ENCODE data around the gene MRPL34. TPM values are rescaled to one million over a fixed set of nuclear protein-coding genes. Genes with fewer than 3 reads are reported as not detected.
A peak's percentile ranks its signal among the peaks of the same experiment; 100 is the strongest.

Gene MRPL34
- total RNA-seq, 1 donor from 2014 or later = 64.8 TPM

DNA sequence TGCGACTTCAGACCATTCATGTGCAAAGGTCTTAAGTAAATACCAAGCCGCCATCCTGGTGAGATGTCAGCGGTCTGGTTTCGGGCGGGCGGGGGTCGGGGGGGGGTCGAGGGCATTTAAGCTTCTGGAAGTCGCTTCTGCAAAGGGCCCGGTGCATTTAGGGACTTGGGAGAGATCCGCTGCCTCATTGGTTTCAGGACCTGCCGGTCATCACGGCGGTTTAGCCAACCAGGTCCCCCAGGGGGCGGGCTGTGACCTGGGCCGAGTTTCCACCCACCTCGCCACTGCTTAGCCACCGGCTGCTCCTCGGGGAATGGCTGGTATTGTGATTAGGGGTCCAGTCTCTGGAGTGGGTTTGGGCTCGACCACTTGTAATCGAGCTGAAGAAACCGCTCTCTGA lies 16.2 kb upstream of the MRPL34 start:
- Histone ChIP-seq H4K20me1 (ENCODE audit: insufficient read depth, low read length) (no peaks in the 10 kb centered on the region), H3K4me3 (ENCODE audit: insufficient read depth, low read depth, low read length) (no peak overlapping the region), H3K27me3 (ENCODE audit: insufficient read depth, low read length) (no peaks in the 10 kb centered on the region), H3K9ac (ENCODE audit: low read length) (no peak overlapping the region), H3K4me1 (ENCODE audit: insufficient read depth, low read length) (peaks cover 5% of the 10 kb centered on the region), H2AFZ (ENCODE audit: low read depth, low read length) (peak overlapping the region; percentile 50), H3K79me2 (ENCODE audit: insufficient read depth, low read length) (no peaks in the 10 kb centered on the region), H3K9me3 (ENCODE audit: insufficient read depth, low read depth, low read length) (no peaks in the 10 kb centered on the region), H3K27ac (ENCODE audit: low read depth, low read length) (no peak overlapping the region), H3K36me3 (ENCODE audit: insufficient read depth, low read length) (no peaks in the 10 kb centered on the region), H3K4me2 (ENCODE audit: low read length) (peak overlapping the region; percentile 59)
- Mint-ChIP-seq H3K4me1 (ENCODE audit: low read depth, unreplicated experiment) (no peaks in the 10 kb centered on the region), H3K4me3 (ENCODE audit: unreplicated experiment) (no peak overlapping the region), H3K9me3 (ENCODE audit: unreplicated experiment) (no peaks in the 10 kb centered on the region), H3K27me3 (ENCODE audit: low read depth, unreplicated experiment) (no peaks in the 10 kb centered on the region), H3K27ac (ENCODE audit: unreplicated experiment) (no peak overlapping the region), H3K36me3 (ENCODE audit: low read depth, unreplicated experiment) (peaks cover 4% of the 10 kb centered on the region)
- DNase-seq (ENCODE audit: low read depth) (peak; percentile 85), FAIRE-seq (no peak)
- TF ChIP-seq, protein P1, sequence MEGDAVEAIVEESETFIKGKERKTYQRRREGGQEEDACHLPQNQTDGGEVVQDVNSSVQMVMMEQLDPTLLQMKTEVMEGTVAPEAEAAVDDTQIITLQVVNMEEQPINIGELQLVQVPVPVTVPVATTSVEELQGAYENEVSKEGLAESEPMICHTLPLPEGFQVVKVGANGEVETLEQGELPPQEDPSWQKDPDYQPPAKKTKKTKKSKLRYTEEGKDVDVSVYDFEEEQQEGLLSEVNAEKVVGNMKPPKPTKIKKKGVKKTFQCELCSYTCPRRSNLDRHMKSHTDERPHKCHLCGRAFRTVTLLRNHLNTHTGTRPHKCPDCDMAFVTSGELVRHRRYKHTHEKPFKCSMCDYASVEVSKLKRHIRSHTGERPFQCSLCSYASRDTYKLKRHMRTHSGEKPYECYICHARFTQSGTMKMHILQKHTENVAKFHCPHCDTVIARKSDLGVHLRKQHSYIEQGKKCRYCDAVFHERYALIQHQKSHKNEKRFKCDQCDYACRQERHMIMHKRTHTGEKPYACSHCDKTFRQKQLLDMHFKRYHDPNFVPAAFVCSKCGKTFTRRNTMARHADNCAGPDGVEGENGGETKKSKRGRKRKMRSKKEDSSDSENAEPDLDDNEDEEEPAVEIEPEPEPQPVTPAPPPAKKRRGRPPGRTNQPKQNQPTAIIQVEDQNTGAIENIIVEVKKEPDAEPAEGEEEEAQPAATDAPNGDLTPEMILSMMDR (IDR thresholded peaks at IDR 0.05; ENCODE audit: insufficient read depth, low read depth, low read length) = no peak
- no peak for TF ChIP-seq EZH2 (IDR thresholded peaks at IDR 0.05; ENCODE audit: insufficient read depth, low read length)

DNA sequence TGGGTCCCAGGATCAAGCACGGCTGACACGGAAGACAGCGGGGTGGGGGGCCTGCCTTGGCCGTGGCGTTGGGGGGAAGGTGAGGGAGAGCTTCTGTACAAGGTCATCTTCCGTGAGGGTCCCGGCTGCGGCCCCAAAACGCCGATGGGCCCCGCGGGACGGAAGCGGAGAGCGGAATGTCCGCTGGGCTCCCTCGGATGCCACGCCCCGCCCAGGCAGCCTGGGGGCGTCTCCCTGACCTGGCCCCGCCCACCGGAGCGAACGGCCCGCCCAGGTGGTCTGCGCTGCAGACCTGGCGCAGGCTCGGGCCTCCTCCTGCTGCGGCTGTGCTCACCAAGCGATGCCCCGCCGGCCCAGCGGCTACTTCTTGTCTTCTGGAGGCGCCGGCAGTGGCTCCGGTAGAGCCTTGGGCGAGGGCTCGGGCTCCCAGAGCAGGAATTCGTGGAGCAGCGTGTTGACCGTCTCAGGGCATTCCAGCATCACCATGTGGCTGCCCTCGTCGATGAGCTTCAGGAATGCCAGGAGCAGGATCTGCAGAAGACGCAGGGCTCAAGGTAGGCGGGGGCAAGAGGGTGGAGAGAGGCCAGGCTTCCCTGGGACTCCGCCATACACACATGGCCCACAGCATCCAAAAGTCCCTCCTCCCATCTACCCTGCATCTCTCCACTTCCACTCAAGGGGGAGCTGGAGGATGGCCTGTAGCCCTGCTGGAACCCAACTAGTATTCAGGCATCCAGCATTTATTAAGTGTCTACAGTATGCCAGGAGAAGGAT lies 13.2 kb upstream of the MRPL34 start:
- H2AFZ ChIP-seq (ENCODE audit: low read depth, low read length) = peak overlapping the region; percentile 99
- H4K20me1 ChIP-seq (ENCODE audit: insufficient read depth, low read length) = no peaks in the 10 kb centered on the region
- H3K4me3 Mint-ChIP-seq (ENCODE audit: unreplicated experiment) = peak overlapping the region; percentile 82
- H3K27me3 Mint-ChIP-seq (ENCODE audit: low read depth, unreplicated experiment) = no peaks in the 10 kb centered on the region
- no peak overlapping the region for H3K27ac ChIP-seq (ENCODE audit: low read depth, low read length)
- no peak for TF ChIP-seq EZH2 (IDR thresholded peaks at IDR 0.05; ENCODE audit: insufficient read depth, low read length)
- TF ChIP-seq, protein P1 (IDR thresholded peaks at IDR 0.05; ENCODE audit: insufficient read depth, low read depth, low read length) = peak; percentile 71
- peaks cover 7% of the 10 kb centered on the region for H3K36me3 Mint-ChIP-seq (ENCODE audit: low read depth, unreplicated experiment)
- peak overlapping the region; percentile 66 for H3K27ac Mint-ChIP-seq (ENCODE audit: unreplicated experiment)
- DNase-seq (ENCODE audit: low read depth) (peak; percentile 67), FAIRE-seq (no peak)
- no peaks in the 10 kb centered on the region for H3K79me2 ChIP-seq (ENCODE audit: insufficient read depth, low read length)
- peak overlapping the region; percentile 91 for H3K4me2 ChIP-seq (ENCODE audit: low read length)
- no peaks in the 10 kb centered on the region for H3K36me3 ChIP-seq (ENCODE audit: insufficient read depth, low read length)
- H3K4me3 ChIP-seq (ENCODE audit: insufficient read depth, low read depth, low read length) = peak overlapping the region; percentile 60
- H3K9me3 ChIP-seq (ENCODE audit: insufficient read depth, low read depth, low read length) = no peaks in the 10 kb centered on the region
- peaks cover 1% of the 10 kb centered on the region for H3K9me3 Mint-ChIP-seq (ENCODE audit: unreplicated experiment)
- peak overlapping the region; percentile 75 for H3K9ac ChIP-seq (ENCODE audit: low read length)
- no peaks in the 10 kb centered on the region for H3K27me3 ChIP-seq (ENCODE audit: insufficient read depth, low read length)
- H3K4me1 ChIP-seq (ENCODE audit: insufficient read depth, low read length) = peaks cover 5% of the 10 kb centered on the region
- H3K4me1 Mint-ChIP-seq (ENCODE audit: low read depth, unreplicated experiment) = peaks cover 2% of the 10 kb centered on the region

DNA sequence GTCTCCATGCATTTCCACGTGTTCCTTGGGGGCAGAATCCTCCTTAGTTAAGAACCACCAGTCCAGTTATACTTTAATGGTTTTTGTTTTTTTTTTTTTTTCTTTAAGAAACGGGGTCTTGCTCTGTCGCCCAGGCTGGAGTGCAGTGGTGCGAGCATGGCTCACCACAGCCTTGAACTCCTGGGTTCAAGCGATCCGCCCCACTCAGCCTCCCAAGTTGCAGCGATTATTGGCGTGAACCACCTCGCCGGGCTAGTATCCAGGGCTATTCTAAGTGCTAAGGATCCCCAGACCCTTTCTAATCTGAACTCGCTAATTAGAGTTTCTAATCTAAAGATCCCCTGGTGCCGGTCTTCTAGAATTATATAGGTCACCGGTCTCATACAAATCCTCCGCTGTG lies 12.1 kb upstream of the MRPL34 start:
- Mint-ChIP-seq H3K27ac (ENCODE audit: unreplicated experiment) (no peak overlapping the region), H3K36me3 (ENCODE audit: low read depth, unreplicated experiment) (peaks cover 7% of the 10 kb centered on the region), H3K9me3 (ENCODE audit: unreplicated experiment) (peaks cover 1% of the 10 kb centered on the region), H3K4me1 (ENCODE audit: low read depth, unreplicated experiment) (peaks cover 2% of the 10 kb centered on the region), H3K27me3 (ENCODE audit: low read depth, unreplicated experiment) (no peaks in the 10 kb centered on the region), H3K4me3 (ENCODE audit: unreplicated experiment) (no peak overlapping the region)
- TF ChIP-seq, protein P1 (IDR thresholded peaks at IDR 0.05; ENCODE audit: insufficient read depth, low read depth, low read length) = no peak
- no peak for TF ChIP-seq EZH2 (IDR thresholded peaks at IDR 0.05; ENCODE audit: insufficient read depth, low read length)
- no peak overlapping the region for H3K27ac ChIP-seq (ENCODE audit: low read depth, low read length)
- H2AFZ ChIP-seq (ENCODE audit: low read depth, low read length) = no peak overlapping the region
- H3K9me3 ChIP-seq (ENCODE audit: insufficient read depth, low read depth, low read length) = no peaks in the 10 kb centered on the region
- DNase-seq (ENCODE audit: low read depth) (no peak), FAIRE-seq (no peak)
- H3K4me1 ChIP-seq (ENCODE audit: insufficient read depth, low read length) = peaks cover 5% of the 10 kb centered on the region
- no peaks in the 10 kb centered on the region for H3K27me3 ChIP-seq (ENCODE audit: insufficient read depth, low read length)
- H3K79me2 ChIP-seq (ENCODE audit: insufficient read depth, low read length) = no peaks in the 10 kb centered on the region
- no peak overlapping the region for H3K4me2 ChIP-seq (ENCODE audit: low read length)
- H4K20me1 ChIP-seq (ENCODE audit: insufficient read depth, low read length) = no peaks in the 10 kb centered on the region
- no peak overlapping the region for H3K4me3 ChIP-seq (ENCODE audit: insufficient read depth, low read depth, low read length)
- no peaks in the 10 kb centered on the region for H3K36me3 ChIP-seq (ENCODE audit: insufficient read depth, low read length)
- no peak overlapping the region for H3K9ac ChIP-seq (ENCODE audit: low read length)
